NCI-H774 (cell line): ENCODE data around the gene IGF2BP3.

ENCODE experiments used
- DNase-seq: peaks from one replicate; lab custom pipeline; 2025; lab: John Stamatoyannopoulos, UW

IGF2BP3 gene

DNA sequence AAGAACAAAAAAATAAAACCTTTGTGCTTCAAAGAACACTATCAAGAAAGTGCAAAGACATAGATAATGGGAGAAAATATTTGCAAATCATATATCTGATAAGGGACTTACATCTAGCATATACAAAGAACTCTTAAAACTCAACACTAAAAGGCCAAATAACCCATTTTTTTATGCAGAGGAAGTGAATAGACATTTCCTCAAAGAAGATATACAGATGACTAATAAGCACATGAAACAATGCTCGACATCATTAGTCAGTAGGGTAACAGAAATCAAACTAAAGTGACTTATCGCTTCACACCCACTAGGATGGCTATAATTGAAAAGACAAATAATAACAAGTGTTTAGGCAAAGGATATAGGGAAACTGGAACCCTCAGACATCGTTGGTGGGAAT lies 93.2 kb downstream of the IGF2BP3 start:
- no peak for DNase-seq

- DNase-seq: no peak
Measured at GRCh38 chr7:23373151-23374004, 96.9 kb downstream of the IGF2BP3 start.

GRCh38 chr7:23372611-23373010 lies 97.7 kb downstream of the IGF2BP3 start:
- no peak for DNase-seq

- no peak for DNase-seq
Measured at GRCh38 chr7:23371654-23372053, 98.6 kb downstream of the IGF2BP3 start.

GRCh38 chr7:23369695-23370404 lies 100.4 kb downstream of the IGF2BP3 start:
- DNase-seq: no peak

GRCh38 chr7:23369100-23369499 lies 101.2 kb downstream of the IGF2BP3 start:
- DNase-seq: no peak

- no peak for DNase-seq
Measured at GRCh38 chr7:23358152-23358674, 112.1 kb downstream of the IGF2BP3 start.

GRCh38 chr7:23357190-23358093 lies 112.8 kb downstream of the IGF2BP3 start:
- peak; percentile 1 for DNase-seq

- DNase-seq: no peak
Measured at GRCh38 chr7:23356726-23357125, 113.6 kb downstream of the IGF2BP3 start.

DNA sequence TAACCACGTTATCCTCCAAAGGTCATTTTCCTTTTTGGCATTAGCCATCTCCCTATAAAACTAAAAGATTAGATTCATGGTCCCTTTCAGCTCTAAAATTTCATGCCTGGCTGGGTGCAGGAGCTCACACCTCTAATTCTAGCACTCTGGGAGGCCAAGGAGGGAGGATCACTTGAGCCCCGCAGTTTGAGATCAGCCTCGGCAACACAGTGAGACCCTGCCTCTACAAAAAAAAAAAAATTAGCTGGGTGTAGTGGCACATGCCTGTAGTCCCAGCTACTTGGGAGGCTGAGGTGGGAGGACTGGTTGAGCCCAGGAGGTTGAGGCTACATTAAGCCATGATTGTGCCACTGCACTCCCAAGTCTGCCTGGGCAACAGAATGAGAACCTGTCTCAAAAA lies 114.1 kb downstream of the IGF2BP3 start:
- no peak for DNase-seq

DNA sequence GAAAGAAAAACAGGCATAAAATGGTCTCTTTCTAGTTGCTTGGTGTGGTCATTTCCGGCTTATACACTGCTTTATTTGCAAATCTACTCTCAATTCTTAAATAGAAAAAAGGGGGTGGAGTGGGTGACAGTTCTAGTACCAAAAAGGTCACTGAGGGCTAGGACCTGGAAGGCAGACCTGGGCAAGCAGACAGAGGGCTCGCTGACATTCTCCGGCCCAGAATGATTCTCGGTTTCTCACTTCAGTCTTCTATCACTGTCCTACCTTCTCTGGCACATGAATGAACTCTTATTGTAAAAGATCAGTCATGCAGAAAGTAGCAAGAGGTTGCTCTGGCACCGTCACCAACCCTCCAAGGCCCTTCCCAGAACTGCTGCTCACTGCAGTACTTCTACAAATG lies 117.1 kb downstream of the IGF2BP3 start:
- DNase-seq: peak; percentile 50

- no peak for DNase-seq
Measured at GRCh38 chr7:23350466-23350865, 119.8 kb downstream of the IGF2BP3 start.

GRCh38 chr7:23349484-23350157 lies 120.7 kb downstream of the IGF2BP3 start:
- no peak for DNase-seq

GRCh38 chr7:23347682-23348180 lies 122.6 kb downstream of the IGF2BP3 start:
- no peak for DNase-seq

DNA sequence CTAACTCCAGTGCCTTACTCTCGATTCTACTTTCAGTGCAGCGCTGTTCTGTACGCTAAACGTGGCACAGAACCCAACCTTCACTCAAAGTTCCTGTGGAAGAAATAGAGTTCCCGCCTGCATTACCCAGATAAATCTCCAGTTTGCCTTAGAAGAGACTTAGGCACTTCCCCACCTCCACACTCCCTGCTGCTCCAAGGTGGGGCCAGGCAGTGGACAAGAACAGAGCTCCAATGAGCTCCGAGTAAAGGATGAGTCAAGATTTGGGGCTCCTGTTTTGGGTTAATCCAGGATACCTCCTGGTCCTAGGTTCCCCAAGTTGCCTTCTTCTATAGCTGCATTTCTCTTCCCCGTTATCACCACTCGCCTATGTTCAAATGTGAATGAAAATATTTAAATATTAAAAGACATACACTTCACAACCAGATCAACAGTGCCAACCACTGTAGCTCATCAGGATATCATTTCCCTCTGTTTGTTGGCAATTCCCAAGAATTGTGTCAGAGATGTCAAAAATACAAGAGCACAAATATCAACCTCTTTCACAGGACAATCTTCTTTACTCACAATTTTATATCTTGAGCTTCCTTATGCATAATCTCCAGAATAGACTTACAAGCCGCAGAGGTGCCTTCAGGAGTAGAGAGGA lies 123.1 kb downstream of the IGF2BP3 start:
- DNase-seq: no peak

DNA sequence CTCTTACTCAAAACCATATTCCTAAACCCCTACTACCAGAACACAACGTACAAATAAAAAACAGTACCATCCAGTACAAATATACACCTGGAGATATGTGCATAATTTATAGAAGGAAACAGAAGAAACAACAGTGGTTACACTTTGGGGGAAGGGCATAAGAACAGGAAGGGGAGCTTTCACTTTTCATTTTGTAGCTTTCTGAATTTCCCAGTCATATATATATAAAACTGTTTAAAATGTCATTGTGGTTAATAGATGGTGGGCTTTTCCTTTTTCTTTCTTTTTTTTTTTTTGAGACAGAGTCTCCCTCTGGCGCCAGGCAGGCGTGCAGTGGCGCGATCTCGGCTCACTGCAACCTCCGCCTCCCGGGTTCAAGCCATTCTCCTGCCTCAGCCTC lies 124.0 kb downstream of the IGF2BP3 start:
- DNase-seq: no peak

DNA sequence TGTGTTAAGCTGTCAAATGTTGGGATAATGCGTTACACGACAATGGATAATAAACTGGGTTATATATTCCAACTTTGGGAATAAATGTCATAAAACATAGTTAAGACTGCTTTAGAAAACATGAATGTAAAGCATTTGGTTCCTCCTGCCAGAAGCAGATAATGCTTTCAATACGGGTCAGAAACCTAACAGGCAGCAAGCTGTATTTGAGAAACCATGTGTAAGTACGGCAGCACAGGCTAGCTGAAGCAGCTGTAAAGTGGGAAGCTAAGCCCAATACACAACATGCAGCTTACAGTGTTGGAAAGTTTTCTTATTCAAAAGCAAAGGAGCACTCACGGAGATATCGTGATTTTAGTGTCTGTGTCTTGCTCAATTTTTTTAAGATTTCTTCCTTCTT lies 124.7 kb downstream of the IGF2BP3 start:
- DNase-seq: no peak

- no peak for DNase-seq
Measured at GRCh38 chr7:23343806-23344475, 126.3 kb downstream of the IGF2BP3 start.

DNA sequence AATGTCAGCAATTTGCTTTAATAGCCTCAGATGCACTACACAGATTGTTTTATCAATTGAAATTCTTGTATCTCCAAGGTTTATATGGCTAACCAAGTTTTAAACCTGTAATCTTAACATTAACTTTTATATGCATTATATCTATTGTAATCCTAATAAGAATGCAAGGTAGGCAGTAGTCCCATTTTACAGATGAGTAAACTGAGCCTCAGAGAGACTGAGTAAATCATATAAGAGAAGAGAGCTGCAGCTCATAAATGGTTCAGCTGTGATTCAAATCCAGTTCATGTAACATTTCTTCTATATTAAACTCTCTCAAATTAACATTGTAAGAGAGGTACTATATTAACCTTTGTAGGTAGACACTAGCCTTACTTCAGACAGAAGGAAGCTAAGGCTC lies 127.2 kb downstream of the IGF2BP3 start:
- no peak for DNase-seq
